NCI-H526 (cell line): ENCODE data around the gene NEDD8.

Experiments used
- DNase-seq, 2 experiments: peaks; one replicate each; lab custom pipeline; 2025; lab: John Stamatoyannopoulos, UW

NEDD8 gene

DNA sequence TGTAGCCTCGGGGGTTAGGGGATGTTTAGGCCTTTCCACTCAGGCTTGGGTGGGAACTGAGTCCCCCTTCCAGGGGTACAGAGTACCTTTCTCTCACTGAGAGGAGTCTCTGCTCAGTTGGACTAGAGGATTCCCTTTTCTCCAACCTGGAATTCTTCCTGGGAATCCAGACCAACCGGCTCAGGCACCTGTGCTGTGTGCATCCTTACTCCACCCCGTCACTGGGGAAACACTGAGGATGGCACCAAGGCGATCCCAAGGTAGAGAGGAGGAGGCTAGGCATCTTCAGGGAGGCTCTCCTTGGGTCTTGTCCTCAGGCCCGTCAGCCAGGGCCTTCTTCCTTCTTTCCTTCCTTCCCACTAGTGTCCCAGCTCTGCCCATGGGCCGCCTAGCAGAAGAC lies 31.7 kb upstream of the NEDD8 start:
- DNase-seq = no peak

DNA sequence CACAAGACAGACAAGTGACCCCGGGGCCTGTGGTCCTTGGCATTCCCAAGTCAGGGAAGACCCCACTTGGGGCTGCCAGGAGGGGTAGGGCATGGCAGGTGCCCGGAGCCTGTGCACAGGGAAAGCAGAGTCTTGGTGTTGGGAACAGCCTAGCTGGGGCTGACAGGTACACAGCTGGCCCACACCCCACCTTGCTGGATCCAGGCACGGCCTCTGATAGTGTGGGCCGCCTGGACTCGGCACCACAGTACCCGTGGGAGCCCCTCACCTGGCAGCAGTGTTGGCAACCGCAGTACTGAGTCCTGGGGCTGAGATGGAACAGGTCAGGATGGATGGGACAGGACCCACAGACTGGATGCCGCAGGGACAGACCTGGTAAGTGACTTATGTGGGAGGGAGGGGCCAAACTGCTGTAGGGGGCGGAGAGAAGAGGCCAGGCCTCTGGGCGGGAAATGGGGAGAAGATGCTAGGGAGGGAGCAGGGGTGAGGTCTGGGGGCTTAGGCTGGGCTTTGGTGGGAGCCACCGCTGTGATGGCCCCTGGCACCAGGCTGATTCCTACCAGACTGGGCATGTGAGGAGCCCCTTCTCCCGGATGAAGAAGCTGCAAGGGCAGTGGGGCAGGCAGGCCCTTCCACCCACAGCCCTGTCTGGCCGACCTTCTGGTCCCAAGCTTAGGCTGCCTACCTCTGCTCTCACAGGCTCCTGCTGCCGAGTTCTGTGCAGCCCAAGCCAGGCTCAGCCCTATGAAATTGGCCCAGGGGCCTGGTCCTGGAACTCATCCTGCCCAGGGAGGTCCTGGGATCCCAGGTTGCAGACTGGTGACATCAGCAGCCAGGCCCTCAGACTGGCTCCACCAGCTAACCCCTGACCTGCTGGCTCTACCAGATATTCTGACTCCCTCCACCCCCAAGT lies 30.9 kb upstream of the NEDD8 start, which contains the start of gene TGM1:
Gene TGM1, minus strand, starts transcription at position 357 of the 913 bp plus-strand sequence. CDS start 825 bp downstream, outside the sequence.
- DNase-seq = no peak

DNA sequence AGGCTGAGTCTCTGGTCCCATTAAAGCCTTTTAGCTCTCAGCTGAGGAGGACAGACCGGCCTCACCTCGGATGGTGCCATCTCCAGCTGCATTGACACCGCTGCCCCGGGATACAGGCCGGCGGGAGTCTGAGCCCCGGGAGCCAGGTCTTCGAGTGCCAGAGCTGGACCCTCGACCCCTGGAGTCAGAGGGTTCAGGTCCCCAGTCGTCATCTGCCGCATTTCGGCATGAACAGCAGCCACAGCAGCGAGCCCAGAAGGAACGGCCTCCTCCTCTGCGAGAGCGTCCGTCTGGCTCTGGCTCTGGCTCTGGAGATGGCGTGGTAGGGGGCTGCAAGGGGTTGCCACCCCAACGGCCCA lies 29.8 kb upstream of the NEDD8 start:
- DNase-seq = no peak

DNA sequence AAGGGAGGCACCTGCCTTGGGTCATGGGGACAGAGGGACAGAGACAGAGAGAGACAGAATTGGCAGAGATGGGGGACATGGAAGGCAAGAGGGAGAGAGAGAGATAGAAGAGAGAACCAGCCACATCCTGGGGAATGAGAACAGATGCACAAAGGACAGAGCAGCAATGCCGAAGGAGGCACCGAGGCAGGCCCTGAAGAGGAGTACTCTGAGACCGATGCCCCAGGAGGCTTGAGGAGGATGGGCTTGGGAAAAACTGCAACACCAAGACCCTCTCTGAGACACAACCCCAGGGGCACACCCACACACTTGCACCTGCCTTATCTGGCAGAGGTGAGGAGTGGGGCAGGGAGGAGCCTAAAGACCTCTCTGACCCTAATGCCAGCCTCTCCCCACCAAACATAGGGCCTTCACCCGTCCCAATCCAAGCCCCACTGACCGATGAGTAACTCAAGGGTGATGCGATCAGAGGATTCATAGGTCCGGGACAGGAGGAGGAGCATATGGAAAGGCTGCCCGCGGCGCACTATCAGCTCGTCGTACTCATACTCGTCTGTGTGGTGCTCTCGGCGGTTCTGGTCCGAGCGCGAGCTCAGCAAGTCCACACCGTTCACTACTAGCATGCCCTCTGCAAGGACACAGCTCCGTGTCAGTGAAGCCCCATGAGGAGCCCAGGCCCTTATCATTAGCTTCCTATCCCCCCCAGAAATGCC lies 29.2 kb upstream of the NEDD8 start:
- no peak for DNase-seq

DNA sequence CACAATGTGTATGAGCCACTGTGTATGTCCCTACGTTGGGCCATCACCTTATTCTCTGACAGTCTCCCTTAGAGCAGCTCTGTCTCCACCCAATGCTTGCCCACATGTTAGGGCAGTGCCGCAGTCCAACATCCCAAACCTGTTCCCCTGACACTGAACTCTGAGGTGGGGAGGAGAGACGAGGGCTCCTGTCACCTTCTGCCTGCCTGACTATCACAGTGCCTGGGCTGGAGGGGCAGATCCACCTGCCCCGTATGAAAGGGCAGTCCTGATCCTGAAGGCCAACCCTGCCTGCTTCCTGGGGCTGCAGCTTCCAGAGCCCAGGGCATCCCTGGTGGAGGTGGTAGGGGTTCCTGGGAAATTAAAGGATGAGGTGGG lies 28.6 kb upstream of the NEDD8 start:
- DNase-seq = no peak

DNA sequence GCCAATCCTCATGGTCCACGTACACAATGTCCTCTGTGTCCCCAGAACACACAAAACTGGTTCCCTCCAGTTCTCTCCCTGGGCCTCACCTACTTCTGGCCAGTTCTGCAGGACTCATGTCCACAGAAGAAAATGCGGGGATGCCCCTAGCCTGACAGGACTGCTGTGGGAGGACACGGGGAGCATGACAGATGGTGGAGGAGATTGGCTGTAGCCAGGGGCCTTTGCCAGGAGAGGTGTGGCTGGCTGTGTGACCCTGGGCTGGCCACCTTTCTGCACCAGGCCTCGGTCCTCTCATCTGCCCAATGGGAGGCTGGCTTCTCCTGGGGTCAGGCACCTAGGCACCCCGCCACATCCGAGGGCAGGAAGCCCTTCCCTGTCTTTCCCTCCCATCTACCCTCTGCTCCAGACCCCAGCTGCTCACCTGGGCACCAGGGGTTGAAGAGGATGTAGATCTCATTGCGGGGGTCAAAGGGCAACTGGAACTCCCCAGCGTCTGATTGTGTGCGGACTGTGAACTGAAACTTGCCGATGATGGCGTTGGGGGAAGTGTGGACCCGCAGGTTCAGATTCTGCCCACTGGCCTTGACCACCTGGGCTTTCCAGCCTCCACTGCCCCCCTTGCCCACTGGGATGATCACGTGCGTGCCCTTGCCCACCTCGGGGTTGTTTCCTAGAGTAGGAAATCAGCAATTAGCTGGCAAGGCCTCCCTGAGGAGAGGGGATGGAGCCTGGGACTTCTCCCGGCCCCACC lies 28.0 kb upstream of the NEDD8 start:
- no peak for DNase-seq

DNA sequence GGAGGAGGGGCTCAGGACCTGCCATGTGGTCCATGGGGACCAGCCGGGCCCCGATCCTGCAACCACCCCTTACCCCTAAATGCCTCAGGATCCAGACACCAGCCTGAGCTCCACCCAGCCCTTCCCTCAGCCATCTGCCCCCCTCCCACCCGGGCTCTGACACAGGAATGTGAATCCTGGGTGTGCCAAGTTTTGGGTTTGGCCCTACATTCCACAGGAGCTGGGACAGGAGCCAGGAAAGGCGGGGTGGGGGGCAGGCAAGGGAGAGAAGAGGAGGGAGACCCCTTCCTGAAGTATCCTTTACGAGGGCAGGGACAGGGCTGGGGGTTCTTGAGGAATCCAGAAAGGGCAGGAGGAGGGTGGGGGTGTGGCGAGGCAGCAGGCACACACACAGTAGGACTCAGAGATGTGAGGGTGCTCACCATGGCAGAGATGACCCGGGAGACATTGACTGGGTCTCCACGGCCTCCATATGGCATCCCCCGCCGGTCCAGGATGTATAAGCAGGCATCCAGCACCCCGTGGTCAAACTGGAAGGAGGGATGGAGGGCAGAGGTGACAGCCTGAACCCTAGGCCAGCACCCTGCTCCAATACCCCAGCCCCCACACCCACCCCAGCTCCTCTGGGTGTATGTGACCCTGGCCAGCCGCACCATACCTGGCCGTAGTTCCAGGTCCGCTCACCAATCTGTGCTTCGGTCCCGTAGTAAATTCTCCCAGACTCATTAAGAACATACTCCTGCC lies 27.3 kb upstream of the NEDD8 start:
- no peak for DNase-seq

DNA sequence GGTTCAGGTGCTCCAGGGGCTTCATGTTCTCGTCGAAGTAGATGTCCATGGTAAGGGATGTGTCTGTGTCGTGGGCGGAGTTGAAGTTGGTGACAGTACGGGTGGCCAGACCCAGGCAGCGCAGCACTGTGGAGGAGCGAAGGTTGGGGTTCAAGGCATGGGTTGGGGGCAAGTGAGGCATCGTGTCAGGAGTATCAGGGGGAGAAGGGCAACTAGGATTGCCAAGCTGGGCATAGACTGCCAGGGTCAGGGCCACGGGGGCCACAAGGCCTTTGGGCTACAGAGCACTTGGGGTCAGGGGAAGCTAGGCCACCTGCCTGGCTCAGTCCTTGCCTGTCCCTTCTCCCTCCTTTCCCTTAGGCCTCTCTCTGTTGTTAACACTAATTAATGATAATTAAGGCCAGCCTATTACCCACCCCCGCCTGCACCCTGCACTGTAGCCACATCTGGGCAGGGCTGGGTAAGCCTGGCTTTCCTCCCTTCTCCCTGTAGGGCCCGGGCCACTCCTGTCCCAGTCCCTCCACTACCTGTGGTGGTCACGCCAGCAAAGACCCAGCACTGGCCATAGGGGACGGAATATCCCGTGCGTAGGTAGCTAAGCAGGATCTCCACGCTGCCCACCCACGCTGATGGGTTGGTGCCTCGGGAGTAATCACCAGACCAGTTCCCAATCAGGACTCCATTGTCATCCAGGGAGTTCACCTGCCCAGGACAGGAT lies 26.5 kb upstream of the NEDD8 start:
- DNase-seq = no peak

DNA sequence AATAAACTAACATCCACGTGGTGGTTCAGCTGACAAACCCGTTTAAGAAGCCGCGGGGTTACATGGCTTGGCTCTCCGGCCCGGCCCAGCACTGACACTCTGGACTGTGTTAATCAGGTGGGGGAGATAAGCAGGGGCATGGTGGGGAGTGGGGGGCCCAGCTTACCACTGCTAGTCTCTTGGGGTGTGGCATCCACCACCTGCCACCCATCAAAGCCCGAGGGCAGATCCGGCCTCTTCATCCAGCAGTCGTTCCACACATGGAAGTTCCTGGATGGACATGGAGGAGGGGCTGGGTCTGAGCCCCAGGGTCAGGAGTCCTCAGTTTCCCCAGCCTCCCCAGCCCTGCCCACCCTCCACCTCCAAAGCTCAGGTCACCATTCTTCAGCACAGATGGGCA lies 26.0 kb upstream of the NEDD8 start:
- DNase-seq = no peak

DNA sequence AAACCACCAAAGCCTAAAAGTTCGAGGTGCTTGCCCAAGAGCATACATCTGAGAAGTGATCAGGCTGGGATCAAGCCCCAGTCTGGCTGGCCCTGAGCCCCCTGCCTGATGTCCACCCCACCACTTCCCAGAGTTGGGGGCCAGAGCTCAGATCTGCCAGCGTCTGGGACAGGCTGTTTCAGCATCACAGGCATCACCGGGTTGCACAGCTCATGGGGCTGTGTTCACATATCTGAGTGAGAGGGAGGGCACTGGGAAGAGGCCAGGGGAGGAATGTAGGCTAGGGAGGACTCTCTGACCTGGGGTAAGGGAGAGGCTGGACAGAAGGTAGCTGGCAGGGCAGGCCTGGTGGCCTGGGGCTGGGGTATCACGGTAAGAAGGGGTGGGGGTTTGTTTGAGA lies 24.8 kb upstream of the NEDD8 start:
- DNase-seq = no peak

DNA sequence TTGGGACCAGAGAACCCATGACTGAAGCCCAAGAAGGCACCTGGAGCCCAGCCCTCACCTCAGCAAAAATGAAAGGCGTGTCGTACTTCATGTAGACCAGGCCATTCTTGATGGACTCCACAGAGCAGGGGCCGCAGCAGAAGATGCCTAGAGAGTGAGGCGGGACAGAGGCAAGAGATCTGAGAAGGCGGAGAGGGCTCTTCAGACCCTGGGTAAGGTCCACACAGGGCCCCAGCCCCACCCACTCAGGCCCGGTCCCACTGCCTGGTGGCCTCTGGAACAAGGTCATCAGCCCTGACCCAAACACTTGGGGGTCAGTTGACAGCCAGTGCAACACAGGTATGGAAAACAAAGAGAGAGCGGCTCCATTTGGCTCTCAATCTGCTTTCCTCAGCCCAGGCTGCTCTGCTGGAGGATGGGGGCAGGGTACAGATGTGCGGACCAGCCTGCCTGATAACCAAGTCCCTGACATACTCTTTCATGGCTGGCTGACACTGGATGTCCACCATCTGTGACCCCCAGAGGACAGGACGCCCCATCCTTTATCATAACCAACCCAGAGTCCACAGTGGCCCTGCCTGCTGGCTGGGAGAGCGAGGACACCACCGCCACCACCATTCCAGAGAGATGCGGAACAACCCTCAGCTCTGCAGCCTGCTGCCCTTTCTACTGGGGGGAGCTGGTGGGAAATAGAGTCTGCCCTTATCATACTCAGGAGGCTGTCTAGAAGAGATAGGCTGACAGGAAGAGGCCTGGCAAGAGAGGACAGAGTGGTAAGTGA lies 24.0 kb upstream of the NEDD8 start:
- no peak for DNase-seq

DNA sequence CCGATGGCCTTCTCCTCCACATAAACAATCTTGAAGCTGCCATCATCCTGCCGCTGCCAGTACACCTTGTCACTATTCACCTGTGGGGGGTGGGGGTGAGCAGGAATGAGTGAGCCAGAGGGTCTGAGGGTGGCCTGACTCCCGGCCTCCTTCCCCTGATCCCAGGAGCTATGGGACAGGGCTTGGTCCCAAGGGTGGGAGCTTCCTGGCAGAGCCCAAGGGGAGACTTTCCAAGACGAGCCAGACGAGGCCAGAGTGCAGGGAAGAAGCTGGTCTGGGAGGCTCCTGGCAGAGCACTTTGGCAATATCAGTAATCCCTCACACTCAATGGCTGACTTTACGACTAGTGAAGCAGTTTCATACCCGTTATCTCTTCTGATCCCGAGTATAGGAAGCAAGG lies 23.3 kb upstream of the NEDD8 start:
- DNase-seq = no peak

DNA sequence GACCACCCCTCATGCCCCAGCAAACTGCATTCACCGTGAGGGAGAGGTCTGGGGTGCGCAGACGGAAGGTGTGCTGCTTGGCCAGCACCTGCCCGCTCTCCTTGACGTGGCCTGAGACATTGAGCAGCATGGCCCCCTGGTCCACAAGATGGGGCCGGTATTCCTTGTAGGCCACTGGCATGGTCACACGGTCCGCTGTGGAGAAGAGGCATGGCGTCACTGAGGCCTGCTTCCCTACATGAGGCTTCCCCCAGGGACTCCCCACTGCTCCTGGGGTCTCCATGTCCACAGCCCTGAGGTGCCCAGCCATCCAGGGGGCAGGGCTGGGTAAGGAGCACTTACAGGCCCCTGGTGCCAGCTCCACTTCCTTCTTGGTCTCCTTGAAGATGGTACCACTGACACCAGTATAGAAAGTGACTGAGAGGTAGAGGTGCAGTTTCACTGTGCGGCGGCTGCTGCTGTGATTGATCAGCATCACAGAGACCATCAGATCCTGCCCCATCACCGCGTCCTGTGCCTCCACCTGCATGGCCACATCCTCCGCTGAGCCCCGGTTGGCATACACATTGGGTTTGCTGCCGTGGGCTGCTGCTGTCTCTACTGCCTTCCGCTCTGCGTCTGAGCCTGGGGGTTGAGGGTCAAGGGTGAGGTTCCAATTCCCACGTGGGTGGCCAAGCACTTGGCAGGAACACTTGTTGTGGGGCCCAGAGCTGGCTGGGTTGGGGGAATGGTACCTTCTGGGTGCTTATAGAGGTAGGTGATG lies 22.6 kb upstream of the NEDD8 start:
- no peak for DNase-seq

DNA sequence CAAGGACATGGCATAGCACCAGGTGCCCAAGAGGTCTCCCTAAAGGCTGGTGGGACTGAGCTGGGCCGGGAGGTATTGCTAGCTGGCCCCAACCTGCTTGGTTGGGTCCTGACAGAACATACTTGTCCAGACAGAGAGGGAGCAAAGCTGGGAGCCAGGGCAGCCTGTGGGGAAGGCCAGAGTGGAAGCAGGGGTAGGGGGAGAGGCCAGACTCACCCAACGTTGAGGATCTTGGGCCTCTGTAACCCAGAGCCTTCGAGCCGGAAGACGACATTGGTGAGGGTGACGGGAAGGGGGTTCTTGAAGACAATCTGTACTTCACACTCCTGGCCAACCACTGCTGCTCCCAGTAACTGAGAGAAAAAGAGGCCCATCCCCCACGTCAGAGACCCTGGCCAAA lies 21.8 kb upstream of the NEDD8 start:
- no peak for DNase-seq

DNA sequence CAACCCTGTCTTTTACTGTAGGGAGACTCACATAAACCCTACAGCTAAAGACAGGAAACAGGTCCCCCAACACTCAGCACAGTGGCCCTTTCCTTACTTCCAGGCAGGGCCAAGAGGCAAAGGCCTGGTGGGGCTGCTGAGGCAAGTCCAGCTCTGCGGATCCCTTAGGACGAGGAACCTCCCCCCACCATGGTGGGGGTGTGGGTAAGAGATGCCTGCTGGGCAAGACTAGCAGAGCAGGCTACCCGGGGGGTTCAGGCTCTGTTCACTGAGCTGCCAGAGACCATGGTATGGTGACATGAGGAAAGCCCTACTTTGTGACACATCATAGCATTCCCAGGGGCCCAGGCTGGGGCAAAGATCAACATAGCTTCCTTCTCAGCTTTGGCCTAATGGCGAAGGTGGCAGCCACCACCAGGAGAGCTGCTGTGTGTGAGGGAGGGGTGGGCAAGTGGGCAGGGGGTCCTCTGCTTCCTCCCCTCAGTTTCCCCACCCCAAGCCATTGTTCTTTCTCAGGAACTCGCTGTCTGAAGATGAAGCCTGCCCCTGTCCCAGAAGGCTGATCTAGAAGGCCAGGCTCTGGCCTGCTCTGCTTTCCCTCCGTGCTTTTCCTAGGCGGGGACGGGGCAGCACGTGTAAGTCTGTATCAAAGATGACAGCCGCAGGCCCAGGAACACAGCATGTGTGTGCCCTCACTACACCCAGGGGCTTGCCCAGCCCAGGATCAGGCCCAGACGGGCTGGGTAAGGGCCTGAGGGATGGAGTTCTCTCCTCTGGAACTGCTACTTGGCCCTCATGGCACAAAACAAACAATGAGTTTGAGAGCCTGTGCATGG lies 20.3 kb upstream of the NEDD8 start:
- no peak for DNase-seq

DNA sequence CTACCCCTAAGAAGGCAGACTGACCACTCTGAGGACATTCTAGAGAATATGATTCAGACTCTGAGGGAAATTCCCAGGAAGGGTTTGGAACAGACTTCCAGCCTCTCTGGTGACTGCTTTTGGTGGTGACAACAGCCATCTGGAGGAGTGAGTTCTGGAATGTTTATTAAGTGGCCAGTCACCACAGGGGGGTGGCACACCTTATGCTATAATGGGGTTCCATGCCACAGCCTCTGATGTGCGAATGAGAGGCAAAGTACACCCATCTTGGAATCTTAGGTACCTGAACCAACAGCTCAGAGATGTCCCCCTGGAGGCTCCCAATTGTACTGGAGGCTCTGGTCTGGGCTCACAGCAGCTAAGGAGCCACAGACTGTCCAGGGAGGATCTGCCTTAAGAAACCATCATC lies 19.7 kb upstream of the NEDD8 start:
- DNase-seq = no peak

DNA sequence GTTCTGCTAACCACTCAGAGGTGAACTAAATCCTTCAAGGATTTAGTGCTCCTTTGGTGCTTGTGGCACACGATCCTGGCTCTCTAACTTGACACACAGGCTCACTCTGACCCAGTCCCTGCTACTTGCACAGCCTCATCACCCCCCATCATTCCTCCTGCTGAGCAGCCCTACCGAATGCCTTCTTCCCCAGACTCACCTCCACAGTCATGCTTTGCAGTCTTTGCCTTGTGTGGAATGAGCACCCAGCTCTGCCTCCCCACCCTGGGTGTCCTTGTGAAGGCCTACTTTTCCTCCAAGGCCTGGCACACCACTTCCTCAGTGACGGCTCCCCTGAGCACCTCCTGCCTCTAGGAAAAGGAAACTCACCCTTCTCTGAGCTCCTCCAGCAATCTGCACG lies 18.2 kb upstream of the NEDD8 start:
- no peak for DNase-seq

DNA sequence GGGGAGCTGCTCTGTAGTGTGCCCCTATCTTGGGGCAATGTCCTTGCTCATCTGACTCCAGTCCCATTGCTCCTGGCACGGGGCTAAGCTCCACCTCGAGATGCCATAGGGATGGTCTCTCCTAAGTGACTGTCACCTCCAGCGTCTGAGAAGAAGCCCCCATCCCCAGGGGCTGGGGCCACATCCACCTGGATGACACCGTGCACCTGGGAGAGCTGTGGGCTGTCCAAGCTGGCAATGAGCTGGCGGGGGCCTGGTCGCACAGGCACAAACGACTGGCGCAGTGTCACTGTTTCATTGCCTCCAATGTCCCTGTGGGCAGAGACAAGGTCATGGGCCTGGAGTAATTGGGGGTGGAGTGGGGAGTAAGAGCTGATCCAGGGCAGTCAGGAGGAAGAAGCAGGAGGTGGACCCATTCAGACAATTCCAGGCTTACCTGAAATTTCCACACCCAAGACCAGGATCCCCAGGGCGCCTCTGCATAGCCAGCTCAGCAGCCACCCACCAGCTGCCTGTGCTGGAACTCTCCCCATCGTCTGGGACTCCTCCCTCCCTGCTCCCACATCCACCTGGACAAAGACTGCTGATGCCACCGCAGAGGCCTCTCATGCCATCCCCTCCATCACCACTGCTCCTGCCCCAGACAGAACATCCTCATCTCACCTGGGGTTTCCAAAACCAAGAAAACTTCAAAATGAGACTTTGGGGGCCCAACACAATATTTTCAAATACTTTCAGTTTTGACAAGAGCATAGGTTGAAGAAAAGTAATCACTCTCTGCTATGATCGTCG lies 17.3 kb upstream of the NEDD8 start:
- no peak for DNase-seq
